GM12874 (cell line): ENCODE measurements around the gene TEX261.

Source experiments
- TF ChIP-seq, protein P1 (sequence below): IDR thresholded peaks from 2 replicates; pipeline ENCODE4 v1.5.1; 2011; ENCODE audit warnings: low read depth, mild to moderate bottlenecking, control low read depth, low read length, moderate library complexity; ENCODE audit not compliant: insufficient read depth

Gene TEX261

DNA sequence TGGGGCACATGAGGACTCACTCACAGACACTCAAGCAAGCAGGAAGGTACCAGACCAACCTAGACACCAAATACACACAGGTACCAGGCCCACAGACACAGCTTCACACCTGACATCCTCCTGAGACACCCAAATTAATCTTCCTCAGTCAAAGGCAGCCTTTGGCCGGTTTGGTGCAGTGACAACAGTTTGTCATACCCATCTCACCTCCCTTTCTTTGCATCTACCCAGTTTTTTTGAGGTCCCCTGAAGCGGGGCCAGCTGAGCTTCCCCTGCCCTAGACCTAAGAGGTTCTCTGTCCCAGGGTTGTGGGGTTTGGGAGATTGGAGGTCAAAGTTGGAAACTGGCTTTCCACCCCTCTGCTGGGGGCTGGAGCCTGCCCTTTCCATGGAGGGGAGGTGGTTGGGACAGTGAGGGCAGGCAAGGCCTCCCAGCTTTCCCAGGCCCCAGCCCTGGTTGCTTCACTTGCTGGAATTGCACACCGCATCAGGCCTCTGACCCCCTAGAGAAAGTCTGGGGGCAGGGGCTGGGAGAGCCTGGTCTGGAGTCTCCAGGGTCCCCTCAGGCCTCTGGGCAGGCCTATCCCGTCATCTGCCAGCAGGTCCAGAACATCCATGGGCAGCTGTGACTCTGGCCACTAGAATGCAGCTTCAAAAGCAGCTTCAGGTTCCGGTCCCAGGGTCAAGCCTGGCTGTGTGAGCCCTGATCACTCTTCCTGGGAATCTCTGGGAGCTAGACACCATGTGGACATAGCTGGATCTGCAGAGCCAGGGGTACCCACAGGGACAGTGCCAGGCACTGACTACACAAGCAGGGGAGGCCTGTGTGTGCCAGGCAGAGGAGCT lies 12.5 kb upstream of the TEX261 start:
- TF ChIP-seq, protein P1, sequence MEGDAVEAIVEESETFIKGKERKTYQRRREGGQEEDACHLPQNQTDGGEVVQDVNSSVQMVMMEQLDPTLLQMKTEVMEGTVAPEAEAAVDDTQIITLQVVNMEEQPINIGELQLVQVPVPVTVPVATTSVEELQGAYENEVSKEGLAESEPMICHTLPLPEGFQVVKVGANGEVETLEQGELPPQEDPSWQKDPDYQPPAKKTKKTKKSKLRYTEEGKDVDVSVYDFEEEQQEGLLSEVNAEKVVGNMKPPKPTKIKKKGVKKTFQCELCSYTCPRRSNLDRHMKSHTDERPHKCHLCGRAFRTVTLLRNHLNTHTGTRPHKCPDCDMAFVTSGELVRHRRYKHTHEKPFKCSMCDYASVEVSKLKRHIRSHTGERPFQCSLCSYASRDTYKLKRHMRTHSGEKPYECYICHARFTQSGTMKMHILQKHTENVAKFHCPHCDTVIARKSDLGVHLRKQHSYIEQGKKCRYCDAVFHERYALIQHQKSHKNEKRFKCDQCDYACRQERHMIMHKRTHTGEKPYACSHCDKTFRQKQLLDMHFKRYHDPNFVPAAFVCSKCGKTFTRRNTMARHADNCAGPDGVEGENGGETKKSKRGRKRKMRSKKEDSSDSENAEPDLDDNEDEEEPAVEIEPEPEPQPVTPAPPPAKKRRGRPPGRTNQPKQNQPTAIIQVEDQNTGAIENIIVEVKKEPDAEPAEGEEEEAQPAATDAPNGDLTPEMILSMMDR = no peak

DNA sequence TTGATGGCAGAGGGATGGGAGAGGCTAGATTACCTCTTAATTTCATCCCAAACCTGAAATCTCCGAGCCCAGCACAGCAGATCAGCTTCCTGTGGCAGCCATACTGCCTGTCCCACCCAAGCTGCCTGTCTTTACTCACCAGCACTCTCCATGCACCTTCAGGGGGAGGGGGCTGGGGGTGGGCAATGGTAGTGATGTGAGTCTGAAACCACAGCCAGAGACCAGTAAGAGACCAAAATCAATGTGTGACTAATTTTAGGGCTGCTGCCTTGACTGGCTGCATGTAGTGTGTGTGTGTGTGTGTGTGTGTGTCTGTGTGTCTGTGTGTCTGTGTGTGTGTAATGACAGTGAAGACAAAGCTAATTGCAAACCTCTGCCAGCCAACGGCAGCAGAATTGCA lies 11.7 kb upstream of the TEX261 start:
- TF ChIP-seq, protein P1 = no peak

DNA sequence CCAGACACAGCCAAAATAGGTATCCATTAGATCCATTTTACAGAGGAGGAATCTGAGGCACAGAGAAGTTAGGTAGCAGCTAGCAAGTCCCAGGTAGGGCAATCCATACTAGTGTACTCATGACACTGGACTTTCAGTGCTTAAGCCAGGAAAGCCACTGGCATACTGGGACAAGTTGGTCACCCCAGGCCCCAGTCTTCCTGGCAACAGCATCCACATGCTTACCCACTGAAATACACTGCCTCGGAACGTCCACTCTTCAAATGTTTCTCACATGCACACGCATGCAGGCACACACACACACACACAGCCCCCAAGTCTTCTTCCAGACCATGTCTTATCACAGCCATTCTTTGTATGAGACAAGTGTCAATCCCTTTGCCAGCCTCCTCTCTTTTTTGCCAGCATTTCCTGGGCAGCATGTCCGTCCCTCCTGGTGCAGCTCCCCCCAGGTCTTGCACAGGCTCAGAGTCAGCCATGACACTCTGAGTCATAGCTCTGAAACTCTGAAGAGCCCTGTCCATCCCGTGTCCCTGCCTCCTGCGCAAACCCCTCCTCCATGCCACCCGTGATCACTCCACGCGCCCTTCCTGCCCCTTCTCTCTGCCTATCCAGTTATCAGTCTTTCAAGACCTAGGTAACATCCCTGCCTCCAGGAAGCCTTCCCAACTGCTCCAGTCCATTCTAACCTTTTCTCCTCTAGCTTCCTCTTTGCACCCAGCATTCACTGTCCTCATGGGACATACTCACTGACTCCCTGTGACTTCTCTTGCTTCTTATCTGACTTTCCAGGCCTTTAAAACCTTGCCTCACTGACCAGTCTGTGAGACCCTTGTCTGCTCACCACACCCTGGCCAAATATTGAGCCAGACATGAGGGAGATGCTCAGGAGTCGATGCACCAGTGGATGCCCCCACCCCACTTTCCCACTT lies 10.9 kb upstream of the TEX261 start:
- TF ChIP-seq, protein P1 = no peak

GRCh38 chr2:71004857-71005256 lies 10.2 kb upstream of the TEX261 start:
- TF ChIP-seq, protein P1 = no peak

- TF ChIP-seq, protein P1 = no peak
Observed at GRCh38 chr2:71003966-71004755, 9.5 kb upstream of the TEX261 start.

GRCh38 chr2:71003396-71003795 lies 8.7 kb upstream of the TEX261 start:
- TF ChIP-seq, protein P1 = no peak
